GM19238 (cell line): Measurements from ENCODE around the gene TBX4.
"Not testable (repeated sequence)": the region's sequence is repeated elsewhere in the genome, so short reads cannot be mapped to it uniquely, and the experiment has no call there.

Source experiments
- DNase-seq: peaks from one replicate; pipeline ENCODE4 v3.0.0; 2011; ENCODE audit warnings: low spot score; ENCODE audit not compliant: insufficient read length

Gene TBX4

DNA sequence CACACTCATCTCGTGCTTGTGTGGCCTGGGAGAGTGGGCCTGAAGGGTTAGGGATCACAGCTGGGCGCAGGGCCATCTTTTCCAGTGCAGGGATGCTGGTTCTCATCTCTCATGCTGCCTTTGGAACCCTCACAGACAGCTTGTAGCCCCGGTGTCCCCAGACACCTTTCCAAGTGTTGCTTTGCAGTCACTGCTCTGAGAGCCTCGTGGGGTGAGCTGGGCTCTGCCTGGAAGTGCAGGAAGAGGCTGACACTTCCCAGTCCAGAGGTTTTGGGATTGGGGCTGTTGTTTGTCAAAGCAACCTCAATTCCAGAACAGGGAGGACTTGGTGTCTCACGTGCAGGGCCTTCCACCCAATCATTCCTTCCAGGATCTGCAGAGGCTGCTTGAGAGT is 28.2 kb downstream of the TBX4 start:
- no peak for DNase-seq

DNA sequence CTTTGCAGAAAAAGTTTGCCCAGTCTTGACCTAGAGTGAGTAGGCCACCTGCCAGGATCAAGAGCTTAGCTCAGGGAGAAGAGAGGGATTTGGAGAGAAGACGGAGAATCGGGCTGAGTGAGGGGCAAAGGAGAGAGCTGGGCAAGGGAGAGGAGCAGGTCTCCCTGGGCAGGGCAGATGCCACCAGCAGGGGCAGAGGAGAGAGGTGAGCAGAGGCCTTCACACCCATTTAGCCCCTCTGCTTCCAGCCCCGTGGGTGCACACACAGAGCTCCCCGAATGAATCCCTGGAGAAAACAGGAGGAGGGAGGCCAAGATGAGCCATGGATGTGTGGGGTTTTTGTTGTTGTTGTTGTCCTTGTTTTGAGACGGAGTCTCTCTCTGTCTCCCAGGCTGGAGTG is 29.2 kb downstream of the TBX4 start:
- DNase-seq = no peak

DNA sequence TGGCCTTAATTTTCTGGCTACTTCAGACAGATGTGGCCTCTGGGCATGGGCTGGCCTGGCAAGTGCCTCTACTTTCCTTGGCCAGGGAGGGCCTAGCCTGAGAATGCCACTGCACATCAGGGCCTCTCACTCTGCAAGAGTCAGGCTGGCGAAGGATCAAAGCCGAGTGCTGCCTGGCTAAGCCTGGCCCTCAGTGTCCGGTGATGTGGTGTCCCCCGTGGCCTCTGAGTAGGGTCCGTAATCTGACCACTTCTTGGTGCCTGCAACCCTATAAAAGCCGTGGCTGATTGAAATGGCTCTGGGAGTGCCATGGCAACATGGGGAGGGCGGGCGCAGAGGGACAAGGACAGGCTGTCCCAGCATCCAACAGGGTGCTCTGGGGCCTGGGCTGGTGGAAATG is 30.2 kb downstream of the TBX4 start:
- DNase-seq = no peak

- DNase-seq = no peak
These were observed 31.5 kb downstream of the TBX4 start for GRCh38 chr17:61483778-61484116.

GRCh38 chr17:61484174-61484573 is 32.0 kb downstream of the TBX4 start:
- no peak for DNase-seq

GRCh38 chr17:61485067-61485775 is 33.0 kb downstream of the TBX4 start:
- no peak for DNase-seq

- no peak for DNase-seq
These were observed 34.2 kb downstream of the TBX4 start for GRCh38 chr17:61486135-61487120.

- DNase-seq = no peak
These were observed 35.2 kb downstream of the TBX4 start for GRCh38 chr17:61487161-61487988.

DNA sequence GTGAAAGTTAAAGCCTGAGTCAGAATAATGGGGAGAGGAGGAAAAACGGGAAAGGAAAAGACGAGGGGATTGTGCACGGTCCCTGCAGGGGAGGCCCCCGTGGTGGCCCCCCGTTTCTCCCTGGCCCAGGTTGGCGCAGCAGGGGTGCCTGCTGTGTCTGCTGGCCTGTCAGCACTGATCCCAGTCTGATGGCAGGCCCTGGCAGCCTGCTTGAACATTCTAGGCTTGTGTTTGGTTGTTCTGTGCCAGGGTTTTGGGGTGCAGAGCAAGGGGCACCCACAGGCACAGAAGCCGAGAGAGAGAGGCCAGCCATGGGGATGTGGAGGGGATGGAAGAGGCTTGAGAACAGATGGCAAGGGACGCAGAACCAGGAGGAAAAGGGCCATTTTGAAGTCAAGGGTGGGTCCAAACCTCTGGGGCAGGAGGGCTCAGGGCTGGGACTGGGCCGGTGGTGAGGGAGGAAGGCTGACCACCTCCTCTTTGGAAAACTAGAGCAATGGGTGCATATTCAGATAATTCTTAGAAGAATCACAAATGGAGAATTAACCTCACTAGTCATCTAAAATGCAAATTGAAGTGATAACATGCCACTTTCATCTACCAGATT is 35.9 kb downstream of the TBX4 start:
- no peak for DNase-seq

- DNase-seq = no peak
These were observed 36.9 kb downstream of the TBX4 start for GRCh38 chr17:61488878-61489718.

DNA sequence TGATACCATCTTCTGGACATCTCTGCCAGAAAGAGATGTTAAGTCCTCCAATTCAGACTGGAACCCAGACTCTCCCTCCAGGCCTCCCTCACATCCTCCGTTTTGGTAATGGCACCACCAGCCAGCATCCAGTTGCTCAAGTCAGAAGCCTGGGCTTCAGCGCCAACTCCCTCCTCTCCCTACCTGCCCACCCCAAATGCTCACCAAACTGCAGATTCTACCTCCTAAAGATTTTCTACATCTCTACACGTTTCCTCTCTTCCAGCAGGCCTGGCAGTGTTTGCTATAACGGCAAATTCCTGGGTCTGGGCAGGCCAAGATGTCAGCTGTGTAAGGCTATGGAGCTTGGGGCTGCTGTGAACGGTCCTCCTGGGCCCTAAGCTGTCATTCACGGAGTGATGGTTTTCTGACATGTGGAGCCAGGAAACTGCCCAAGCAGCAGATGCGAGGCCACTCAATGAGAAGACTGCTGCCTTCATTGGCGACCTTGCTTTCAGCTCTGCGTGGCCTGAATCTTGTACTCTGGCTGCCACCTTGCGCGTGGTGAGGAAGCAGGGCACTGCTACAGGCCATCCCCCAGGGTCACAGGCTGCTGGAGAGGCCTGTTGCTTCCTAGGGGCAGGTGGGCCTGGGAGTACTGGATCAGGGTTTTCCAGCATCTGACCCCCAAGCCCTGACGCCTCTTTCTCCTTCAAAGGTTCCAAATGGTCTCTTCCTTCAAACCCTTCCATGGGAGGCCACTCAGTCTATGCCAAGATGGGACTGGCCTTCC is 37.7 kb downstream of the TBX4 start:
- DNase-seq = no peak

DNA sequence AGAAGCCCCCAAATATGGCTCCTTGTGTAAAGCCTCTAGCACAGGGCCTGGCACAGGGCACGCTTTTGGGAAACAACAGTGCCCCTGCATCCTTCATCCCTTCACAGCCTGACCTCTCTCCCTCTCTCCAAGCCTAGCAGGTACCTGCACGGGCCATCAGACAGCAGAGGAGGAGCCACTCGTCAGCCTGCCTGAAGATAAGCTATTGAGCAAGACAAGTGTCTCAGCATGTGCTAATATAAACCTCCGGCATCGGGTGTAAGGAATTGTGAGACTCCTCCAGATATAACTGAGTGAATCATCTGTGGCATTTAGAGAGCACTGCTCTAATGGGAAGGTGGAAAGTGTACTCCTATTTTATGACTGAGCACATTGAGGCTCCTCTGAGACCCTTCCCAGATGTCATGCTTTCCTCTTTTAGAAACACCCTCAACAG is 38.3 kb downstream of the TBX4 start:
- no peak for DNase-seq

- DNase-seq = no peak
These were observed 39.8 kb downstream of the TBX4 start for GRCh38 chr17:61491981-61492380.

GRCh38 chr17:61492759-61493526 is 40.7 kb downstream of the TBX4 start:
- DNase-seq = no peak

DNA sequence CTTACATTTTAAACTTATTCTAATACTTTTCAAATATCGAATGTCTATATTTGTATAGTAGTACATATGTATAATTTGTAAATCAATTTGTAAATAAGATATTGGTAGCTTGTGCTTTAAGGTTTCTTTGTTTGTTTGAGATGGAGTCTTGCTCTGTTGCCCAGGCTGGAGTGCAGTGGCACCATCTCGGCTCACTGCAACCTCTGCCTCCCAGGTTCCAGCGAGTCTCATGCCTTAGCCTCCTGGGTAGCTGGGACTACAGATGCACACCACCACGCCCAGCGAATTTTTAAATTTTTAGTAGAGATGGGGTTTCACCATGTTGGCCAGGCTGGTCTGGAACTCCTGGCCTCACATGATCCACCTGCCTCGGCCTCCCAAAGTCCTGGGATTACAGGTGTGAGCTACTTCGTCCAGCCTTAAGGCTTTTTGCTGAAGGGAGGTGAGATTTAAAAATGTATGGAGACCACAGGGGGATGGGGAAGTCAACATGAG is 41.7 kb downstream of the TBX4 start:
- DNase-seq = not testable (repeated sequence)

DNA sequence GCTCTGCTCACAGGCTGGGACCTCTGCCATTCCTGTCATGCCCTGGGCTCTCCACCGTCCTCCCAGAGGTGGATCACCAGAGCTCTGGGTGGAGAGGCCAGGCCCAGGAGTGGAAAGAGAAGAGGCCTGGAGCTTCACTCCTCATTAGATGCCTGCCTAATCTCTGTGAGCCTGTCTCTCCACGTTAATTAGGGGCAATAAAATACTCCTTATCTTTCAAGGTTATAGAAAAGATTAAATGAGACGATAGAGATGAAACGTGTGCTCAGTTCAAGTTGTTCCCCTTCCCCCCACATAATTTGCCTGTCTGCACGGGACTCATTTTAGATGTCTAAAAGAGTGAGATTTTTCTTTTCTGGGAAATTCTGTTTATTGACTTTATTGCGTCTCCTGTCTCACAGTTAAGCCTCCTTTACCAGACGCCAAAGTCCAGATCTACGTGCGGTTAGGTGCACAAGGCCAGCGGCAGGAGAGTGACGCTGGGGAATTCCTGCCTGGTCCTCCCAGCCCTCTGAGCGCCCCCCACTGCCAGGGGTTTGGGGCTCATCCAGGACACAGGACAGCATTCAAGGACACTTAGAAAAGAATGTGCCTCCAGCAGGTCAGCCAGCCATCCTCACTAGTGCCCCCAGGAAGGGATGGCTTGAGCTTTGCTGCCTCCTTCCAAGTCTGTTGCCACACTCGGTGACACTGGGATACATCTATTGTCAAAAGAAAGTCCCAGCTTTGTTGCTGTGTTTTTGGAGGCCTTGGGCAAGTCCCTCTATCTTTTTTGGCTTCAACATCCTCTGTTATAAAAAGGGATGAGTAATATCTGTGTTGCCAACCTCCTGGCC is 42.3 kb downstream of the TBX4 start:
- no peak for DNase-seq

DNA sequence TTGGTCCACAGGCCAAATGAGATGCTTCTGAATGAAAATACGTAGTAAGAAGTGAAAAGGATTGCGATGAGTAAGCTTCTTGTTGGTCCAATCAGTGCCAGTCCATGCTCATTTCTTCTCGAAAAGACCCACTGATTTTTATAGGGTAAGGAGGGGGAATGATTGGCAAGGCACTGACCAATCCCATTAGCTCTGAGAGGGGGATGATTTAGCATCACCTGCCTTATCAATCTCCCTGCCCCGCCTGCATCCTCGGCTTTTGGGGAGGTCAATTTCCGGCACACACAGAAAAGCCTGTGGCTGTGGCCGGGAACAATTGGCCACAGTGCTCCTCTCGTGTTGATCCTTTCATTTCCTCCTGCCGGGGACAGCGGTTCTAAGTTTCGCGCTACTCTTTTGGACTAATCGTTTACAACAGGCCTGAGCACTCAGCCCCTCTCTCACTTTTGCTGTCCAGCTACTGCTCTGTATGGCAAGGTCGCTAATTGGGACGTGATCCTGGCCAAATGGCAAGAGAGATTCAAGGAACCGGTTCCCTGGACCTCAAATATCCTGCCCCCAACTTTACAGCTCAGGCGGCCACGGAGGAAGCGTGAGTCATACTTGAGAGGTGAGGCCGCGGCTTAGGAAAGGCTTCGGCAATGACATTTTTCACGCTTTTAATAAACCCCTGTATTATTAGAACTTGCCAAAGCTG is 43.1 kb downstream of the TBX4 start:
- DNase-seq = no peak
